ENCODE results near the gene SLC22A14.

DNA sequence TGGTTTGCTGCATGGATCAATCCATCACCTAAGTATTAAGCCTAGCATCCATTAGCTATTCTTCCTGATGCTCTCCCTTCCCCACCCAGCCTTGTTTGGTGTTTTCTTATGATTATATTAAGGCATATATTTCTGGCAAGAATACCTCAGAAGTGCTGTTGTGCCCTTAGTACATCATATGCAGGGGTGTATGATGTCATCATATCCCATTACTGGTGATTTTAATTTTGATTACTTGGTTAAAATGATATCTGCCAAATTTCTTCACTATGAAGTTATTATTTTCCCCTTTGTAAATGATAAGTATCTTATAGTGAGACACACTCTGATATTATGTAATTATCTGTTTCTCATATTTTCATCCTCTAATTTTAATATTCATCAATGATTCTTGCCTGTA lies 15.4 kb downstream of the SLC22A14 start:
- TF ChIP-seq, protein P1, sequence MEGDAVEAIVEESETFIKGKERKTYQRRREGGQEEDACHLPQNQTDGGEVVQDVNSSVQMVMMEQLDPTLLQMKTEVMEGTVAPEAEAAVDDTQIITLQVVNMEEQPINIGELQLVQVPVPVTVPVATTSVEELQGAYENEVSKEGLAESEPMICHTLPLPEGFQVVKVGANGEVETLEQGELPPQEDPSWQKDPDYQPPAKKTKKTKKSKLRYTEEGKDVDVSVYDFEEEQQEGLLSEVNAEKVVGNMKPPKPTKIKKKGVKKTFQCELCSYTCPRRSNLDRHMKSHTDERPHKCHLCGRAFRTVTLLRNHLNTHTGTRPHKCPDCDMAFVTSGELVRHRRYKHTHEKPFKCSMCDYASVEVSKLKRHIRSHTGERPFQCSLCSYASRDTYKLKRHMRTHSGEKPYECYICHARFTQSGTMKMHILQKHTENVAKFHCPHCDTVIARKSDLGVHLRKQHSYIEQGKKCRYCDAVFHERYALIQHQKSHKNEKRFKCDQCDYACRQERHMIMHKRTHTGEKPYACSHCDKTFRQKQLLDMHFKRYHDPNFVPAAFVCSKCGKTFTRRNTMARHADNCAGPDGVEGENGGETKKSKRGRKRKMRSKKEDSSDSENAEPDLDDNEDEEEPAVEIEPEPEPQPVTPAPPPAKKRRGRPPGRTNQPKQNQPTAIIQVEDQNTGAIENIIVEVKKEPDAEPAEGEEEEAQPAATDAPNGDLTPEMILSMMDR (IDR thresholded peaks at IDR 0.05) = no peak
- no peak for TF ChIP-seq POLR2A (IDR thresholded peaks at IDR 0.05)
